ENCODE measurements around the gene TMEM107.
A peak's percentile ranks its signal among the peaks of the same experiment; 100 is the strongest.

The TMEM107 gene

DNA sequence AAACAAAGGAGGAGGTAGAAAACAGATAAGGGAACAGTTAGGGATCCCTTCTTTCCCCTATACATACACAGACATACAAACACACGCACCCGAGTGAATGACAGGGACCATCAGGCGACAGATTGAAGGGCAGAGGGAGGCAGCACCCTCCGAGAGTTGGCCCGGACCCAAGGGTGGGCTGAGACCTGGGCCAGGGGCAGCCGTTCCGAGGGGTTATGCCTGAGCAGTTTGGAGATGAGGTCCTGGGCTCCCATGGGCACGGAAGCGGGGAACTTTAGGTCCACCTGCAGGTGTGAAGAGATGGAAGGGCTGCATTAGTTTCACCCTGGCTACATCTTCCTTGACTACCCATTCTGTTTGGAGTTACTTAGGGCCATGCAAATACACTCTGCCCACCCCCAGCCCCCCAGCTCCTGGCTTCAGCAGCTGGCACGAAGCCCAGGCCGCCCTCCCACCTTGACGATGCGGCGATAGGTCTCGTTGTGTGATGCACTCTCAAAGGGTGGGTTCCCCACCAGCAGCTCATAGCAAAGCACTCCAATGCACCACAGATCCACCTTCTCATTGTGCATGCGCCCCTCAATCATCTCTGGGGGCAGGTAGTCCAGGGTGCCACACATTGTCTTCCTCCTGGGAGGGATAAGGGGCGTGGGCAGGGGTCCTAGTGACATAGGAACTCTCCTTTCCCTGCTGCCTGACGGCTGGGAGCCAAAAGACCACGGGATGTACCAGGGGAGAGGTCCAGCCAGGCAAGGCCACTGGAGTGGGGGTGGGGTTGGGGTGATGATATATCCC is 28.8 kb upstream of the TMEM107 start:
- H3K4me3 ChIP-seq (ENCODE audit: low read length), result no peak overlapping the region
- TF ChIP-seq CTCF (conservative IDR thresholded peaks at IDR 0.05; ENCODE audit: low read depth, low read length), result no peak

DNA sequence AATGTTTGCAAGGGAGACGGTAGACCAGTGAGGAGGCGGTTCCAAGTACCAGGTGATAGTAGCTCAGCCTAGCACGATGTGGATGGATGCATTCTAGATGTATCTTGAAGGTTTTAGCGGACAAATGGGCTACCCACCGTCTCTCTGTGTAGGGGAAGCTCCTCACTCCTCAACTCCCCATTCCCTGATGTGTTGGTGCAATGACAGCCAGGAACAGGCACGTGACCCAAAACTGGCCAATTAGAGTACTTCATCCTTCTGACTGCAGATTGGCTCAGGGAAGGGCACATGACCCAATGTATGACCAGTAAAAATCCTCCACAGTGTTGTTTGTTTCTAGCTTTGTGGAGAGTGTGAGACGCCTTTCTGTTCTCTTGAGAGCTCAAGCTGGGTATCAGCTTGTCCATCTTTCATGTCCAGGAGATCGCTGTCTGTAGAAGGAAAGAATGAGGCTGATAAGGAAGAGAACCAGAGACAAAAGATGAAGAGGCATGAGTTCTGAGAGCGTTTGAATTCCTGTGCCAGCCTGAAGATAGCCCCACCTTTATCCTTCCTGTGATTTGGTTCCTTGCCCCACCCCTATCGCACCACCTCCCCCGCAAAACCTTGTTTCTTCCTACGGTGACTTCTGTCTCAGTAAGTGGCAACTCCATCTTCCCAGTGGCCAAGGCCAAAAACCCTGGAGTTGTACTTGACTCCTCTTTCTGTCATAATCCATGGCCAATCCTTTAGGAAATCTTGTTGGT is 16.1 kb upstream of the TMEM107 start:
- TF ChIP-seq CTCF (conservative IDR thresholded peaks at IDR 0.05; ENCODE audit: low read depth, low read length), result no peak
- DNase-seq (ENCODE audit: low read depth), result peak; percentile 82
- peak overlapping the region; percentile 27 for H3K4me3 ChIP-seq (ENCODE audit: low read length)

More for the DNA sequence above, 28.8 kb upstream of the TMEM107 start:
- DNase-seq (ENCODE audit: low read depth), result no peak

DNA sequence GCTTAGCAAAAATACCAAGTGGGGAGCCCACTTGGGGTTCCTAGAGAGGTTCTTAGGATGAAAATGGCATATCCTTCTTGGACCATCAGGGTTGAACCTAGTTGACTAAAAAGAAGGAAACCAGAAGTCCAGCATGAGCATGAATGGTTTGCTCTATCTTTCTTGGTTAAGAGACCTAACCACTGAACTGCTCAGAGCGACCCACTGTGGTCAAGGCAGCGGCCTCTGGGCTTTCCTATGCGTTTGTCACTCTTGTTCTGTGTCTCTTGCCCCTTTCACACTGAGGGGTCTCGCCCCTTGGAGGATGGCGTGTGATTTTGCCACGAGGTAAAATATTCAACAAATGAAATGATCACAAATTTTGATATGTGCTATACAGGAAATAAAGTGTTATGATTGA is 14.3 kb upstream of the TMEM107 start:
- peak overlapping the region; percentile 73 for H3K4me3 ChIP-seq (ENCODE audit: low read length)
- DNase-seq (ENCODE audit: low read depth), result no peak

GRCh38 chr17:8189711-8190477 is 13.7 kb upstream of the TMEM107 start, which contains the start of gene BORCS6:
Gene BORCS6, minus strand, starts transcription at chr17:8190180. Its CDS starts 40 bp downstream, at chr17:8190140.
- TF ChIP-seq CTCF (conservative IDR thresholded peaks at IDR 0.05; ENCODE audit: low read depth, low read length), result no peak
- DNase-seq (ENCODE audit: low read depth), result peak; percentile 96
- H3K4me3 ChIP-seq (ENCODE audit: low read length), result peak within 1 kb of the TSS; percentile 73

More for the DNA sequence above, 14.3 kb upstream of the TMEM107 start:
- no peak for TF ChIP-seq CTCF (conservative IDR thresholded peaks at IDR 0.05; ENCODE audit: low read depth, low read length)

GRCh38 chr17:8189041-8189710 is 13.0 kb upstream of the TMEM107 start:
- peak overlapping the region; percentile 73 for H3K4me3 ChIP-seq (ENCODE audit: low read length)
- DNase-seq (ENCODE audit: low read depth), result no peak
- no peak for TF ChIP-seq CTCF (conservative IDR thresholded peaks at IDR 0.05; ENCODE audit: low read depth, low read length)

DNA sequence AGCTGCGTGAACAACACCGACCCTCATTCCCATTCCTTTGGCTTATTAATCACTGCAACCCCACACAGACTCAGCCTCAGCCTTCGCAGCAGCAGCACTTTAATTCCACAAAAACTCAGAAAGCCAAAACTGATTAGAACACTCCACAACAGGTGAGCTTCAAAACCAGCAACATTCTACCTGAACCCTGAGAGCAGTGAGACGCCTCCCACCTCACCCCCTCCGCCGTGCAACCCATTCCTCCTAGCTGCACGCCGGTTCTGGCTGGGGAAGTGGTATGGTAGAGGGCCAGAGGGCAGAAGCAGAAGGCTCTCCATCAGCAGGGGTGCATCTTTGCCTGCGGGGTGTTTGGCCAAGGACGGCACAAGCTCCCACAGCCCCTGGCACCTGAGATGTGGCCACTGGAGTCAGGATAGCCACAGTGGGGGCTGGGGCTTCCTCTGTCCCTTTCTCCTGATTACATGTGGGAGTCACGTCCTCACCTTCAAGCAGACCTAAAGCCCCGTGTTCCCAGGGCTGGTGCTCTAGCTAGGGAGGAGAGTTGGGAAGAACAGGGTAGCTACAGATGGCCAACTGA is 12.2 kb upstream of the TMEM107 start:
- H3K4me3 ChIP-seq (ENCODE audit: low read length), result peak overlapping the region; percentile 73
- DNase-seq (ENCODE audit: low read depth), result no peak
- no peak for TF ChIP-seq CTCF (conservative IDR thresholded peaks at IDR 0.05; ENCODE audit: low read depth, low read length)

Measured in retinal pigment epithelial cell (primary cell).